H1 (cell line): ENCODE data around the gene MPEG1. TPM values are rescaled to one million over a fixed set of nuclear protein-coding genes. Genes with fewer than 3 reads are reported as not detected.

Source experiments
- polyA plus RNA-seq, 7 experiments: library from polyadenylated mRNA; depleted of rRNA in 3 of 7; stranded (reverse) in 5 of 7; unstranded in 2 of 7; fragments of >200 nt in 5 of 7; fragments of 200-250 nt in 2 of 7; gene quantifications; 1 replicate in 5 of 7; 2 replicates in 1 of 7; 4 replicates in 1 of 7; pipeline versions ENCODE4 v1.2.1 to v1.2.3, GENCODE V29; 2011 to 2013; ENCODE audit warnings: missing spikeins in 2 of 7, mixed read lengths in 2 of 7
- total RNA-seq: library from RNA; stranded (reverse); fragmentation: NEBNext Ultra II Directional; extraction: Animal tissue kit (Norgen Biotek cat#: 25700); gene quantifications from 2 replicates; pipeline ENCODE4 v1.2.1, GENCODE V29; 2021
- TF ChIP-seq, protein P1 (sequence below): fragments of 300-600 bp; sonication (generic); IDR thresholded peaks from 2 replicates; pipeline ENCODE4 v1.7.1; 2012; ENCODE audit warnings: low read length, moderate library complexity, mild to moderate bottlenecking, inconsistent platforms; ENCODE audit not compliant: insufficient replicate concordance

MPEG1 gene
- total and polyA plus RNA-seq, 2 of the 8 experiments (the other 6 are each of a cell fraction or from before 2014, with no cell fraction given), result not detected

DNA sequence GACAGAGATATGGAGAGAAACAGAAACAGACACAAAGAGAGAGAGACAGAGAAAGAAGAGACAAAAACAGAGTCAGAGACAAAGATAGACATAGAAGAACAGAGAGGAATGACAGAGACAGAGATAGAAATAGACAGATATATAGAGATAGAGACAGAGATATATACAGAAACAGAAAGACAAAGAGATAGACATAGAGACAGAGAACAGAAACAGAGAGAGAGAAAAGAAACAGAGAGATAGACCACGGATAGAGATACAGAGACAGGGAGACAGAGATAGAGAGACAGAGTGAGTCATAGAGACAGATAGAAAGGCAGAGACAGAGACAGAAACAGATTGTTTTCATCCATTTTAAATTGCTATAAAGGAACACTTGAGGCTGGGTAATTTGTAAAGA, 12.3 kb upstream of the MPEG1 start (continued):
- TF ChIP-seq, protein P1, sequence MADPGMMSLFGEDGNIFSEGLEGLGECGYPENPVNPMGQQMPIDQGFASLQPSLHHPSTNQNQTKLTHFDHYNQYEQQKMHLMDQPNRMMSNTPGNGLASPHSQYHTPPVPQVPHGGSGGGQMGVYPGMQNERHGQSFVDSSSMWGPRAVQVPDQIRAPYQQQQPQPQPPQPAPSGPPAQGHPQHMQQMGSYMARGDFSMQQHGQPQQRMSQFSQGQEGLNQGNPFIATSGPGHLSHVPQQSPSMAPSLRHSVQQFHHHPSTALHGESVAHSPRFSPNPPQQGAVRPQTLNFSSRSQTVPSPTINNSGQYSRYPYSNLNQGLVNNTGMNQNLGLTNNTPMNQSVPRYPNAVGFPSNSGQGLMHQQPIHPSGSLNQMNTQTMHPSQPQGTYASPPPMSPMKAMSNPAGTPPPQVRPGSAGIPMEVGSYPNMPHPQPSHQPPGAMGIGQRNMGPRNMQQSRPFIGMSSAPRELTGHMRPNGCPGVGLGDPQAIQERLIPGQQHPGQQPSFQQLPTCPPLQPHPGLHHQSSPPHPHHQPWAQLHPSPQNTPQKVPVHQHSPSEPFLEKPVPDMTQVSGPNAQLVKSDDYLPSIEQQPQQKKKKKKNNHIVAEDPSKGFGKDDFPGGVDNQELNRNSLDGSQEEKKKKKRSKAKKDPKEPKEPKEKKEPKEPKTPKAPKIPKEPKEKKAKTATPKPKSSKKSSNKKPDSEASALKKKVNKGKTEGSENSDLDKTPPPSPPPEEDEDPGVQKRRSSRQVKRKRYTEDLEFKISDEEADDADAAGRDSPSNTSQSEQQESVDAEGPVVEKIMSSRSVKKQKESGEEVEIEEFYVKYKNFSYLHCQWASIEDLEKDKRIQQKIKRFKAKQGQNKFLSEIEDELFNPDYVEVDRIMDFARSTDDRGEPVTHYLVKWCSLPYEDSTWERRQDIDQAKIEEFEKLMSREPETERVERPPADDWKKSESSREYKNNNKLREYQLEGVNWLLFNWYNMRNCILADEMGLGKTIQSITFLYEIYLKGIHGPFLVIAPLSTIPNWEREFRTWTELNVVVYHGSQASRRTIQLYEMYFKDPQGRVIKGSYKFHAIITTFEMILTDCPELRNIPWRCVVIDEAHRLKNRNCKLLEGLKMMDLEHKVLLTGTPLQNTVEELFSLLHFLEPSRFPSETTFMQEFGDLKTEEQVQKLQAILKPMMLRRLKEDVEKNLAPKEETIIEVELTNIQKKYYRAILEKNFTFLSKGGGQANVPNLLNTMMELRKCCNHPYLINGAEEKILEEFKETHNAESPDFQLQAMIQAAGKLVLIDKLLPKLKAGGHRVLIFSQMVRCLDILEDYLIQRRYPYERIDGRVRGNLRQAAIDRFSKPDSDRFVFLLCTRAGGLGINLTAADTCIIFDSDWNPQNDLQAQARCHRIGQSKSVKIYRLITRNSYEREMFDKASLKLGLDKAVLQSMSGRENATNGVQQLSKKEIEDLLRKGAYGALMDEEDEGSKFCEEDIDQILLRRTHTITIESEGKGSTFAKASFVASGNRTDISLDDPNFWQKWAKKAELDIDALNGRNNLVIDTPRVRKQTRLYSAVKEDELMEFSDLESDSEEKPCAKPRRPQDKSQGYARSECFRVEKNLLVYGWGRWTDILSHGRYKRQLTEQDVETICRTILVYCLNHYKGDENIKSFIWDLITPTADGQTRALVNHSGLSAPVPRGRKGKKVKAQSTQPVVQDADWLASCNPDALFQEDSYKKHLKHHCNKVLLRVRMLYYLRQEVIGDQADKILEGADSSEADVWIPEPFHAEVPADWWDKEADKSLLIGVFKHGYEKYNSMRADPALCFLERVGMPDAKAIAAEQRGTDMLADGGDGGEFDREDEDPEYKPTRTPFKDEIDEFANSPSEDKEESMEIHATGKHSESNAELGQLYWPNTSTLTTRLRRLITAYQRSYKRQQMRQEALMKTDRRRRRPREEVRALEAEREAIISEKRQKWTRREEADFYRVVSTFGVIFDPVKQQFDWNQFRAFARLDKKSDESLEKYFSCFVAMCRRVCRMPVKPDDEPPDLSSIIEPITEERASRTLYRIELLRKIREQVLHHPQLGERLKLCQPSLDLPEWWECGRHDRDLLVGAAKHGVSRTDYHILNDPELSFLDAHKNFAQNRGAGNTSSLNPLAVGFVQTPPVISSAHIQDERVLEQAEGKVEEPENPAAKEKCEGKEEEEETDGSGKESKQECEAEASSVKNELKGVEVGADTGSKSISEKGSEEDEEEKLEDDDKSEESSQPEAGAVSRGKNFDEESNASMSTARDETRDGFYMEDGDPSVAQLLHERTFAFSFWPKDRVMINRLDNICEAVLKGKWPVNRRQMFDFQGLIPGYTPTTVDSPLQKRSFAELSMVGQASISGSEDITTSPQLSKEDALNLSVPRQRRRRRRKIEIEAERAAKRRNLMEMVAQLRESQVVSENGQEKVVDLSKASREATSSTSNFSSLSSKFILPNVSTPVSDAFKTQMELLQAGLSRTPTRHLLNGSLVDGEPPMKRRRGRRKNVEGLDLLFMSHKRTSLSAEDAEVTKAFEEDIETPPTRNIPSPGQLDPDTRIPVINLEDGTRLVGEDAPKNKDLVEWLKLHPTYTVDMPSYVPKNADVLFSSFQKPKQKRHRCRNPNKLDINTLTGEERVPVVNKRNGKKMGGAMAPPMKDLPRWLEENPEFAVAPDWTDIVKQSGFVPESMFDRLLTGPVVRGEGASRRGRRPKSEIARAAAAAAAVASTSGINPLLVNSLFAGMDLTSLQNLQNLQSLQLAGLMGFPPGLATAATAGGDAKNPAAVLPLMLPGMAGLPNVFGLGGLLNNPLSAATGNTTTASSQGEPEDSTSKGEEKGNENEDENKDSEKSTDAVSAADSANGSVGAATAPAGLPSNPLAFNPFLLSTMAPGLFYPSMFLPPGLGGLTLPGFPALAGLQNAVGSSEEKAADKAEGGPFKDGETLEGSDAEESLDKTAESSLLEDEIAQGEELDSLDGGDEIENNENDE, result no peak
